H9 (cell line): ENCODE data around the gene THRB. TPM values are rescaled to one million over a fixed set of nuclear protein-coding genes. Genes with fewer than 3 reads are reported as not detected.

Source experiments
- DNase-seq: peaks from one replicate; pipeline ENCODE4 v3.0.0-alpha.2; 2017
- H2AFZ ChIP-seq: one replicate; pipeline ENCODE4 v1.6.1; 2013; ENCODE audit warnings: mild to moderate bottlenecking, low read length, control low read depth, moderate library complexity
- H2AK5ac ChIP-seq: 2 replicates; pipeline ENCODE4 v1.6.1; 2013; ENCODE audit warnings: low read length, control low read depth, mixed read lengths; ENCODE audit not compliant: insufficient read length
- H2BK120ac ChIP-seq: one replicate; pipeline ENCODE4 v1.6.1; 2013; ENCODE audit warnings: low read depth, mild to moderate bottlenecking, low read length, control low read depth, inconsistent platforms; ENCODE audit not compliant: poor library complexity, severe bottlenecking
- H2BK12ac ChIP-seq: 2 replicates; pipeline ENCODE4 v1.6.1; 2013; ENCODE audit warnings: low read length, control low read depth, mixed read lengths, low read depth; ENCODE audit not compliant: insufficient read length
- H2BK15ac ChIP-seq: 2 replicates; pipeline ENCODE4 v1.6.1; 2013; ENCODE audit warnings: low read depth, low read length, control low read depth
- H2BK20ac ChIP-seq: one replicate; pipeline ENCODE4 v1.6.1; 2013; ENCODE audit warnings: low read depth, mild to moderate bottlenecking, low read length, control low read depth, inconsistent platforms; ENCODE audit not compliant: poor library complexity, severe bottlenecking
- H2BK5ac ChIP-seq: 2 replicates; pipeline ENCODE4 v1.6.1; 2013; ENCODE audit warnings: low read length, control low read depth, mixed read lengths; ENCODE audit not compliant: insufficient read length
- H3K14ac ChIP-seq: 2 replicates; pipeline ENCODE4 v1.6.1; 2013; ENCODE audit warnings: low read length, control low read depth; ENCODE audit not compliant: insufficient read depth
- H3K18ac ChIP-seq: 2 replicates; pipeline ENCODE4 v1.6.1; 2013; ENCODE audit warnings: low read depth, mild to moderate bottlenecking, mixed read lengths, low read length, control low read depth; ENCODE audit not compliant: insufficient read length
- H3K23ac ChIP-seq: 2 replicates; pipeline ENCODE4 v1.6.1; 2013; ENCODE audit warnings: low read length, control low read depth, mixed read lengths, low read depth; ENCODE audit not compliant: insufficient read length
- H3K23me2 ChIP-seq: 2 replicates; pipeline ENCODE4 v1.6.1; 2013; ENCODE audit warnings: low read depth, mild to moderate bottlenecking, mixed read lengths, low read length, control low read depth; ENCODE audit not compliant: insufficient read length, poor library complexity, severe bottlenecking
- H3K27ac ChIP-seq: 2 replicates; pipeline ENCODE4 v1.5.1; 2013; ENCODE audit warnings: low read length, control low read depth, mixed read lengths, low read depth; ENCODE audit not compliant: insufficient read length
- H3K27me3 ChIP-seq: 2 replicates; pipeline ENCODE4 v1.6.1; 2013; ENCODE audit warnings: low read length, control low read depth, inconsistent platforms; ENCODE audit not compliant: insufficient read depth
- H3K4ac ChIP-seq: 2 replicates; pipeline ENCODE4 v1.6.1; 2013; ENCODE audit warnings: low read depth, mild to moderate bottlenecking, control low read depth, inconsistent platforms, low read length, moderate library complexity
- H3K4me1 ChIP-seq: 2 replicates; pipeline ENCODE4 v1.6.1; 2013; ENCODE audit warnings: low read length, control low read depth, inconsistent platforms; ENCODE audit not compliant: insufficient read depth
- H3K4me2 ChIP-seq: 2 replicates; pipeline ENCODE4 v1.6.1; 2013; ENCODE audit warnings: low read length, control low read depth, mixed read lengths; ENCODE audit not compliant: insufficient read length, insufficient read depth
- H3K56ac ChIP-seq: 2 replicates; pipeline ENCODE4 v1.6.1; 2013; ENCODE audit warnings: low read depth, mild to moderate bottlenecking, mixed read lengths, low read length, control low read depth; ENCODE audit not compliant: insufficient read length
- H3K79me1 ChIP-seq: 2 replicates; pipeline ENCODE4 v1.6.1; 2013; ENCODE audit warnings: low read depth, mild to moderate bottlenecking, moderate library complexity, low read length, control low read depth, inconsistent platforms; ENCODE audit not compliant: insufficient read depth, poor library complexity, severe bottlenecking
- H3K79me2 ChIP-seq: 2 replicates; pipeline ENCODE4 v1.6.1; 2013; ENCODE audit warnings: low read length, control low read depth, inconsistent platforms; ENCODE audit not compliant: insufficient read depth
- H3K9ac ChIP-seq: 2 replicates; pipeline ENCODE4 v1.6.1; 2013; ENCODE audit warnings: low read length, control low read depth, mixed read lengths; ENCODE audit not compliant: insufficient read length; ENCODE audit errors: extremely low read depth
- H3K9me3 ChIP-seq: one replicate; pipeline ENCODE4 v1.6.1; 2013; ENCODE audit warnings: low read depth, low read length, inconsistent platforms; ENCODE audit not compliant: control insufficient read depth
- H3T11ph ChIP-seq: one replicate; pipeline ENCODE4 v1.6.1; 2013; ENCODE audit warnings: mild to moderate bottlenecking, low read length, control low read depth, inconsistent platforms
- H4K20me1 ChIP-seq: one replicate; pipeline ENCODE4 v1.6.1; 2013; ENCODE audit not compliant: control insufficient read depth, insufficient read length, insufficient read depth
- H4K5ac ChIP-seq: 2 replicates; pipeline ENCODE4 v1.6.1; 2013; ENCODE audit warnings: low read depth, mild to moderate bottlenecking, mixed read lengths, low read length, control low read depth; ENCODE audit not compliant: insufficient read length
- H4K8ac ChIP-seq: replicated peaks from 2 replicates; pipeline ENCODE4 v1.6.1; 2013; ENCODE audit warnings: low read length, control low read depth, mixed read lengths, low read depth; ENCODE audit not compliant: insufficient read length
- H4K91ac ChIP-seq: 2 replicates; pipeline ENCODE4 v1.6.1; 2013; ENCODE audit warnings: low read depth, mild to moderate bottlenecking, moderate library complexity, mixed read lengths, low read length, control low read depth; ENCODE audit not compliant: insufficient read length
- H3K27ac Mint-ChIP-seq, 3 experiments: 2 replicates in 2 of 3; 3 replicates in 1 of 3; pipeline ENCODE4 v1.8.0; 2020 to 2021; ENCODE audit warnings: mixed read lengths in 3 of 3, mild to moderate bottlenecking in 1 of 3, moderate library complexity in 1 of 3
- H3K27me3 Mint-ChIP-seq: 2 replicates; pipeline ENCODE4 v1.8.0; 2021; ENCODE audit warnings: low read depth, mild to moderate bottlenecking, moderate library complexity, mixed read lengths
- H3K36me3 Mint-ChIP-seq, 3 experiments: 2 replicates in 2 of 3; 3 replicates in 1 of 3; pipeline ENCODE4 v1.8.0; 2020 to 2021; ENCODE audit warnings: low read depth in 3 of 3, mixed read lengths in 3 of 3; ENCODE audit not compliant: insufficient read depth in 1 of 3
- H3K4me1 Mint-ChIP-seq, 2 experiments: 2 replicates each; pipeline ENCODE4 v1.8.0; 2020; ENCODE audit warnings: mixed read lengths in 2 of 2
- H3K4me3 Mint-ChIP-seq, 2 experiments: 2 replicates in 1 of 2; 3 replicates in 1 of 2; pipeline ENCODE4 v1.8.0; 2020 to 2021; ENCODE audit warnings: mild to moderate bottlenecking in 2 of 2, mixed read lengths in 2 of 2, moderate library complexity in 1 of 2
- H3K9me3 Mint-ChIP-seq, 2 experiments: 2 replicates in 1 of 2; 3 replicates in 1 of 2; pipeline ENCODE4 v1.8.0; 2020; ENCODE audit warnings: mild to moderate bottlenecking in 2 of 2, mixed read lengths in 2 of 2, moderate library complexity in 1 of 2
- WGBS: extraction: QIAGEN DNeasy Blood & Tissue Kit; methylation state at CpG from one replicate; pipeline ENCODE4 v1.1.7; 2013; ENCODE audit warnings: missing lambda C conversion rate, low lambda C conversion rate, mixed read lengths; ENCODE audit not compliant: insufficient read length; ENCODE audit errors: extremely low coverage; 5-methylcytosine and 5-hydroxymethylcytosine counted together
- total RNA-seq: library from RNA; stranded (reverse); gene quantifications from 2 replicates; pipeline ENCODE4 v1.2.1, GENCODE V29; 2021
- TF ChIP-seq, protein P1 (sequence below): fragments of 200-600 bp; sonication (generic); conservative IDR thresholded peaks from 3 replicates; pipeline ENCODE4 v1.8.0; 2021; ENCODE audit warnings: antibody characterized with exemption, mild to moderate bottlenecking

The THRB gene
- total RNA-seq, 1 experiment from 2014 or later, result 8.6 TPM

DNA sequence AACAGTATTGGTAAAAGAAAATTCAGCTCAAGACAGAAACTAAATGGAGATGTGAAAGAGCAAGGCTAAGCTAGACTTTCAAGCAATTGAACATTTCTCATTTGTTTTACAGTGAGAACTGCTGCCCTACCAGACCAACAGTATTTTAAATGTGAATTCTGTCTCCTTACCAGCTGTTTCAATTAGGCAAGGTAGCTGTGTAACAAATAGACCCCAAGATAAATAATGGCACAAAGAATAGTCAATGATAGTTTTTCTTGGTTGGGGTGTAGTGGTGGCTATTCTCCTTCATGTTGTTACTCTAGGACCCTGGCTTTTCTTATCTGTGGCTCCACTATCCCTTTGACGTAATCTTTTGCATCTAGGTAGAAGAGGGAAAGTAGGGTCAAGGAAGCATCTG, 30.4 kb upstream of the THRB start:
- no peak overlapping the region for H3K14ac ChIP-seq
- no peaks in the 10 kb centered on the region for H3K9me3 ChIP-seq
- no peak overlapping the region for H4K91ac ChIP-seq
- H3K9me3 Mint-ChIP-seq, result no peaks in the 10 kb centered on the region; a peak in 1 of 5 replicates
- no peak overlapping the region for H2BK5ac ChIP-seq
- H3K27me3 Mint-ChIP-seq, result peaks cover 55% of the 10 kb centered on the region
- no peak for DNase-seq
- no peak overlapping the region for H3K23ac ChIP-seq
- H3K56ac ChIP-seq, result no peak overlapping the region
- H3K4me1 ChIP-seq, result no peaks in the 10 kb centered on the region
- WGBS, result no CpG with 5 or more reads among the region's 1 CpG
- H3K4me2 ChIP-seq, result no peak overlapping the region
- no peaks in the 10 kb centered on the region for H3K79me1 ChIP-seq
- H3K9ac ChIP-seq, result no peak overlapping the region
- H4K5ac ChIP-seq, result no peak overlapping the region
- no peak overlapping the region for H2BK15ac ChIP-seq
- TF ChIP-seq, protein P1, sequence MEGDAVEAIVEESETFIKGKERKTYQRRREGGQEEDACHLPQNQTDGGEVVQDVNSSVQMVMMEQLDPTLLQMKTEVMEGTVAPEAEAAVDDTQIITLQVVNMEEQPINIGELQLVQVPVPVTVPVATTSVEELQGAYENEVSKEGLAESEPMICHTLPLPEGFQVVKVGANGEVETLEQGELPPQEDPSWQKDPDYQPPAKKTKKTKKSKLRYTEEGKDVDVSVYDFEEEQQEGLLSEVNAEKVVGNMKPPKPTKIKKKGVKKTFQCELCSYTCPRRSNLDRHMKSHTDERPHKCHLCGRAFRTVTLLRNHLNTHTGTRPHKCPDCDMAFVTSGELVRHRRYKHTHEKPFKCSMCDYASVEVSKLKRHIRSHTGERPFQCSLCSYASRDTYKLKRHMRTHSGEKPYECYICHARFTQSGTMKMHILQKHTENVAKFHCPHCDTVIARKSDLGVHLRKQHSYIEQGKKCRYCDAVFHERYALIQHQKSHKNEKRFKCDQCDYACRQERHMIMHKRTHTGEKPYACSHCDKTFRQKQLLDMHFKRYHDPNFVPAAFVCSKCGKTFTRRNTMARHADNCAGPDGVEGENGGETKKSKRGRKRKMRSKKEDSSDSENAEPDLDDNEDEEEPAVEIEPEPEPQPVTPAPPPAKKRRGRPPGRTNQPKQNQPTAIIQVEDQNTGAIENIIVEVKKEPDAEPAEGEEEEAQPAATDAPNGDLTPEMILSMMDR, result no peak
- H3K4ac ChIP-seq, result no peak overlapping the region
- H2BK20ac ChIP-seq, result no peak overlapping the region
- no peaks in the 10 kb centered on the region for H3K36me3 Mint-ChIP-seq
- H3K18ac ChIP-seq, result no peak overlapping the region
- H3K79me2 ChIP-seq, result no peaks in the 10 kb centered on the region
- H2BK120ac ChIP-seq, result no peak overlapping the region
- no peak overlapping the region for H3T11ph ChIP-seq
- H2AK5ac ChIP-seq, result no peak overlapping the region
- peaks cover 18 to 19% of the 10 kb centered on the region in 2 experiments for H3K4me1 Mint-ChIP-seq
- peaks cover 19% of the 10 kb centered on the region for H3K27me3 ChIP-seq
- H3K27ac Mint-ChIP-seq, result no peak overlapping the region
- H4K20me1 ChIP-seq, result no peaks in the 10 kb centered on the region
- peaks cover 11% of the 10 kb centered on the region for H3K23me2 ChIP-seq
- H2AFZ ChIP-seq, result no peak overlapping the region
- H4K8ac ChIP-seq, result no peak overlapping the region
- H2BK12ac ChIP-seq, result no peak overlapping the region
- H3K4me3 Mint-ChIP-seq, result no peak overlapping the region
- no peak overlapping the region for H3K27ac ChIP-seq
